ENCODE measurements around the gene EFHD2. TPM values are rescaled to one million over a fixed set of nuclear protein-coding genes. Genes with fewer than 3 reads are reported as not detected.

The EFHD2 gene
- total and polyA plus RNA-seq, 2 of the 8 experiments (the other 6 are each of a cell fraction or from before 2014, with no cell fraction given) = 24.4 to 25.1 TPM

DNA sequence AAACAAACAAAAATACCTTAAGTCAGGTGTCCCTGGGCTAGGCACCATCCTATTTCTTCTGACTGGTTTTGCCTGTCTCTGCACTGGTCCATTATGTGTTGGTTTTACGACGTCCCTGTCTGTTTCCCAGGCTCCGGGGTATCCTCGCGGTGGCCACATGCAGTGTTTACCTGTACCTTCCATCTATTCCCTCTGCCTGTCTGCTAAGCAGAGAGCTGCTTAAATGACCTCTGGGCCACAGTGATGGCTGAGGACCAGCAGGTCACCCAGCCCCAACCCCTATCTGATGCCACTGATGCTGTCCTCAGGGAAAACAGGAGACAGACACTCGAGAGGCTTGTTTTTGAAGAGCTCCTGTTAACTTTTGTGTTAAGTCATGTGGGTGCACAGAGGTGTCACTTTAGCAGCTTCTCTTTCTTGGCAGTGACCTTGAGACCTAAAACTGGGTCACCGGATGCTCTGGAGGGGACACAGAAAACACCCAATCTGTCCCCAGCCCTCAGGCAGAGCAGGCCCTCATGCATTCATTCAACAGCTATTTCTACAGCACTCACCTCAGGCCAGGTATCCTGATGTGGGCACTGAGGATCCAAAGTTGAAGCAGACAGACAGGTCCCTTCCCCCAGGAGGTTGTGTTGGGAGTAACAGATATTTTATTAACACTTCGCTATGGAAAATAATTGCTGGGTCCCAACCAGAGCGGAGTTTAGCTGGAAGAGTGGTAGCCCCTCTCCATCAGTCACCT lies 4.4 kb upstream of the EFHD2 start:
- H3K14ac ChIP-seq (ENCODE audit: insufficient read length) = no peak overlapping the region
- no peak overlapping the region for H3K27ac ChIP-seq (ENCODE audit: low read depth, low read length)
- H2BK5ac ChIP-seq (ENCODE audit: low read depth, low read length) = no peak overlapping the region
- H4K91ac ChIP-seq (replicated peaks; ENCODE audit: insufficient read length, low read length) = no peak overlapping the region
- no peak for DNase-seq (ENCODE audit: low read depth in 1 of 2, low spot score in 2 of 2)
- CTCF ChIA-PET (ENCODE audit: partially characterized antibody) = interaction anchor here (0.5 to 2.8 kb wide), 9 partner anchors 10 to 958 kb away, joined by 3 to 9 read pairs (median 4); no protein-coding TSS in a partner anchor
- H3K4me2 ChIP-seq (ENCODE audit: insufficient read depth in 1 of 2, low read depth in 2 of 2, low read length in 2 of 2) = no peak overlapping the region
- H3K56ac ChIP-seq (replicated peaks; ENCODE audit: insufficient read length, low read depth, low read length) = no peak overlapping the region
- no peak for FAIRE-seq
- 83% methylated on average over 9 of the region's 9 CpGs; no CpG with 5 or more reads in 1 of the 2 experiments for WGBS, 2 experiments (ENCODE audit: extremely low coverage in 1 of 2, insufficient coverage in 1 of 2, insufficient read length in 1 of 2, insufficient replicate concordance in 2 of 2, low coverage in 1 of 2, low lambda C conversion rate in 2 of 2, missing lambda C conversion rate in 1 of 2)
- H3K79me2 ChIP-seq (ENCODE audit: control insufficient read depth in 1 of 2, insufficient read depth in 2 of 2, low read length in 2 of 2) = no peaks in the 10 kb centered on the region
- H3K9me3 ChIP-seq (ENCODE audit: insufficient read depth in 2 of 2, low read depth in 1 of 2, low read length in 1 of 2) = 0 out of 4 replicates have a peak, but pooled peaks cover 0 to under 1% of the 10 kb centered on the region in 2 experiments
- H3K4me3 ChIP-seq (ENCODE audit: extremely low read depth in 1 of 4, insufficient read depth in 2 of 4, low read depth in 3 of 4, low read length in 4 of 4) = no peak overlapping the region
- H4K8ac ChIP-seq (ENCODE audit: extremely low read depth, insufficient read depth, low read length) = no peak overlapping the region
- no peak overlapping the region for H3K4ac ChIP-seq (replicated peaks; ENCODE audit: insufficient read length, low read depth, low read length)
- peaks cover 0 to 5% (median 1%) of the 10 kb centered on the region in 4 experiments; a peak in 4 of 7 replicates for H3K27me3 ChIP-seq (replicated peaks in 1 of 4; ENCODE audit: control insufficient read depth in 3 of 4, extremely low read depth in 1 of 4, insufficient read depth in 3 of 4, low read length in 3 of 4)
- POLR2A ChIA-PET (ENCODE audit: partially characterized antibody) = interaction anchor here (0.9 kb wide), 1 partner anchor 9 kb away, joined by 4 read pairs; no protein-coding TSS in a partner anchor
- no peak overlapping the region for H3K9ac ChIP-seq (replicated peaks in 1 of 4; ENCODE audit: extremely low read depth in 1 of 4, low read depth in 3 of 4, low read length in 3 of 4)
- peaks cover 5% of the 10 kb centered on the region for H3K23me2 ChIP-seq (ENCODE audit: low read depth, low read length)
- no peak overlapping the region for H4K5ac ChIP-seq (ENCODE audit: insufficient read length, low read depth, low read length)
- H2AK5ac ChIP-seq (ENCODE audit: low read depth, low read length) = no peak overlapping the region
- H2BK120ac ChIP-seq (replicated peaks; ENCODE audit: low read depth, low read length) = no peak overlapping the region
- peaks cover 0 to 2% (median 1%) of the 10 kb centered on the region in 4 experiments; a peak in 1 of 7 replicates for H3K4me1 ChIP-seq (replicated peaks in 1 of 4; ENCODE audit: control insufficient read depth in 3 of 4, insufficient read depth in 4 of 4, low read length in 3 of 4)
- no peaks in the 10 kb centered on the region for H3K79me1 ChIP-seq (ENCODE audit: low read depth, low read length)
- no peak overlapping the region for H2BK15ac ChIP-seq (ENCODE audit: low read length)
- no peak overlapping the region for H2AFZ ChIP-seq (ENCODE audit: low read length)
- no peak overlapping the region for H2BK20ac ChIP-seq (ENCODE audit: low read length)
- H4K20me1 ChIP-seq (replicated peaks in 1 of 2; ENCODE audit: control insufficient read depth in 1 of 2, insufficient read depth in 2 of 2, low read length in 2 of 2) = no peaks in the 10 kb centered on the region
- H3K36me3 ChIP-seq (ENCODE audit: control insufficient read depth in 2 of 4, insufficient read depth in 4 of 4, low read length in 3 of 4) = no peaks in the 10 kb centered on the region
- no peak overlapping the region for H2BK12ac ChIP-seq (ENCODE audit: low read depth, low read length)
- H3K18ac ChIP-seq (ENCODE audit: extremely low read depth, low read length) = no peak overlapping the region
- no peak overlapping the region for H3K23ac ChIP-seq (ENCODE audit: insufficient read length)
- TF ChIP-seq SAP30 (IDR thresholded peaks at IDR 0.05; ENCODE audit: insufficient read depth, insufficient replicate concordance, low read length) = no peak
- TF ChIP-seq KDM5A (IDR thresholded peaks at IDR 0.05; ENCODE audit: low read length) = no peak
- TF ChIP-seq SIRT6 (IDR thresholded peaks at IDR 0.05; ENCODE audit: low read length) = no peak
- no peak for TF ChIP-seq RXRA (IDR thresholded peaks at IDR 0.05; ENCODE audit: insufficient read depth, low read depth, low read length)
- no peak for TF ChIP-seq NRF1 (IDR thresholded peaks at IDR 0.05; ENCODE audit: low read depth, low read length)
- no peak for TF ChIP-seq FOSL1 (IDR thresholded peaks at IDR 0.05; ENCODE audit: insufficient read depth, low read depth, low read length)
- no peak for TF ChIP-seq RAD21 (IDR thresholded peaks at IDR 0.05 in 1 of 2, conservative IDR thresholded peaks at IDR 0.05 in 1 of 2; ENCODE audit: low read depth in 2 of 2, low read length in 2 of 2)
- TF ChIP-seq RNF2 (IDR thresholded peaks at IDR 0.05; ENCODE audit: borderline replicate concordance, low read depth, low read length, missing control alignments, poor library complexity, severe bottlenecking) = no peak
- no peak for TF ChIP-seq NANOG (IDR thresholded peaks at IDR 0.05; ENCODE audit: insufficient read depth, low read depth, low read length, poor library complexity, severe bottlenecking)
- no peak for TF ChIP-seq CEBPB (IDR thresholded peaks at IDR 0.05; ENCODE audit: low read depth, low read length)
- no peak for TF ChIP-seq CBX5 (IDR thresholded peaks at IDR 0.05; ENCODE audit: low read depth, low read length)

Data from H1 (cell line).